Measurements from ENCODE around the gene SUFU.

SUFU gene

DNA sequence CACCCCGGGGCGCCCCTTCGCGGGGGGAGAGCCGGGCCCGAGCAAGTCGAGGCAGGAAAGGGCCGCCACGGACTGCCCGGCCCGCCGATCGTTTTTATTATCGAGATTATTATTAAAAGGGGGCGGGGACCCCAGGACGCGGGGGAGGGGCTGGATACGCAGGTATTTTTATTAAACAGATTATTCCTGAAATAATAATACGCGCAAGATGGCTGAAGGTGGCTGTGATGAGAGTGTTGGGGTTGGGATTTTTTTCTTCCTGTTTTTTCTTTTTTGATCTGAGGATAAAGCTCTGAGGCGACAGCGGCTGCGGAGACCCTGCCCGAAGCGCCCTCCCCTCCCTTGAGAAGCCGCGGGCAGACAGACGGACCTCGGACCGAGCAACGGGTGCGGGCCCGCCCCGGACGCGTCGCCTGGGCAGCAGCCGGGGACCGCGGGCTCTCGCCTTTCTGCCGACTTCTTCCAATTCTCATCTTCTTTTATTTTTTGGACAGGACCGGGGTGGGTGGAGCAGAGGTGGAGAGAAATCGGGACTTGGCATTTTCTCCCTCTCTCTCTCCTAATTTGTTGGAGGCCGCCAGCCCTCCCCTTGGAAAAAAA lies 139.1 kb downstream of the SUFU start:
- DNase-seq = no peak

GRCh38 chr10:102643336-102644065 lies 139.7 kb downstream of the SUFU start:
- DNase-seq = no peak

- no peak for DNase-seq
These were observed 140.4 kb downstream of the SUFU start, which contains the start of gene TRIM8 for GRCh38 chr10:102644066-102644645. Gene TRIM8, plus strand, starts transcription at chr10:102644479. Its CDS starts 139 bp downstream, at chr10:102644618.

DNA sequence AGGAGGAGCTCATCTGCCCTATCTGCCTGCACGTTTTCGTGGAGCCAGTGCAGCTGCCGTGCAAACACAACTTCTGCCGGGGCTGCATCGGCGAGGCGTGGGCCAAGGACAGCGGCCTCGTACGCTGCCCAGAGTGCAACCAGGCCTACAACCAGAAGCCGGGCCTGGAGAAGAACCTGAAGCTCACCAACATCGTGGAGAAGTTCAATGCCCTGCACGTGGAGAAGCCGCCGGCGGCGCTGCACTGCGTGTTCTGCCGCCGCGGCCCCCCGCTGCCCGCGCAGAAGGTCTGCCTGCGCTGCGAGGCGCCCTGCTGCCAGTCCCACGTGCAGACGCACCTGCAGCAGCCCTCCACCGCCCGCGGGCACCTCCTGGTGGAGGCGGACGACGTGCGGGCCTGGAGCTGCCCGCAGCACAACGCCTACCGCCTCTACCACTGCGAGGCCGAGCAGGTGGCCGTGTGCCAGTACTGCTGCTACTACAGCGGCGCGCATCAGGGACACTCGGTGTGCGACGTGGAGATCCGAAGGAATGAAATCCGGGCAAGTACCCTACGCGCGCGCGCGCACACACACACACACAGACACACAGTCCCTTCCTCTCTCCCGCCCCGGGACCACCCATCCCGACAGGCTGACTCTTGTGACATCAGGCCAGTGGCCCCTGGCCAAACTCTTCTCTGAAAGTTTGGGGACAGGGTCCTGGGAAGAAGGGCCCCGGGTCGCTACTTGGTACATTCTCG lies 141.0 kb downstream of the SUFU start:
- DNase-seq = peak; percentile 28

GRCh38 chr10:102645388-102645740 lies 141.6 kb downstream of the SUFU start:
- no peak for DNase-seq

- DNase-seq = no peak
These were observed 142.2 kb downstream of the SUFU start for GRCh38 chr10:102645741-102646609.

DNA sequence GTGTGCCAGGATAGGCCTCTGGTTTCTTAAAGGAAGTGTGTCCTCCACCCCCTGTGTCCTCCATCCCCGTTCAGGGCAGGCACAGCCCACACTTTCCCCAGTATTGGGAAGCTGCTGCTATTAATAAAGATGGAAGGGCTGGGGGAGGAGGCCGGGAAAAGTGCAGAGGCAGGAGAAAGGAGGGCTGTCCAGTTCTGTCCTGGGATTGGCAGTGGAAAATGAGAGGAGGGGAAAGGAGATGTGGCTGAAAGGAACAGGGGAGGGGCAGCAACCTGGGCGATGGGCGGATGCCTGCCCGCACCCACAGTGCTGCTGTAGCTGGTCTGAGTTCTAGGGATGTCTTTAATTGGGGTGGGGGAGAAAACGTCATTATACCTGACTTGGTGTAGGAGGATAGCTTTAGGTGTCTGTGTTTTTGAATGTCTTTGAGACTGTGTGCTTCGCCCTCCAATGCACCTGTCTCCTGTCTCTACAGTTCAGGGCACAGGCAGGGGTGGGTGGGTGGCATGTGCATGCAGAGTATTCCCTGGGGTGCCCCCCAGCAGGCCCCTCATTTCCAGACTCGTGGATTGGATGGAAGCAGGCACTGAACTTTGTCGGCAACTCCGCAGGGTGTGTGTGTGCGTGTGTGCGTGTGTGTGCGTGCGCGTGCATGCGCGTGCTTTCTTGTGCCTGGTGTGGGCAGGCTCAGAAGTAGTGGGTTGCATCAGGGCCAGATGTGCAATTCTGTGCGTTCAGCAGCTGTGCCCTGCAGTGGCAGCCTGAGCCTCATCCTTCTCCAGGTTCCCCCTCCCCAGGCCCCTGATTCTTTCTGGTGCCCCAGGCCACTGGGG lies 143.1 kb downstream of the SUFU start:
- no peak for DNase-seq

- DNase-seq = no peak
These were observed 143.9 kb downstream of the SUFU start for GRCh38 chr10:102647443-102648268.

DNA sequence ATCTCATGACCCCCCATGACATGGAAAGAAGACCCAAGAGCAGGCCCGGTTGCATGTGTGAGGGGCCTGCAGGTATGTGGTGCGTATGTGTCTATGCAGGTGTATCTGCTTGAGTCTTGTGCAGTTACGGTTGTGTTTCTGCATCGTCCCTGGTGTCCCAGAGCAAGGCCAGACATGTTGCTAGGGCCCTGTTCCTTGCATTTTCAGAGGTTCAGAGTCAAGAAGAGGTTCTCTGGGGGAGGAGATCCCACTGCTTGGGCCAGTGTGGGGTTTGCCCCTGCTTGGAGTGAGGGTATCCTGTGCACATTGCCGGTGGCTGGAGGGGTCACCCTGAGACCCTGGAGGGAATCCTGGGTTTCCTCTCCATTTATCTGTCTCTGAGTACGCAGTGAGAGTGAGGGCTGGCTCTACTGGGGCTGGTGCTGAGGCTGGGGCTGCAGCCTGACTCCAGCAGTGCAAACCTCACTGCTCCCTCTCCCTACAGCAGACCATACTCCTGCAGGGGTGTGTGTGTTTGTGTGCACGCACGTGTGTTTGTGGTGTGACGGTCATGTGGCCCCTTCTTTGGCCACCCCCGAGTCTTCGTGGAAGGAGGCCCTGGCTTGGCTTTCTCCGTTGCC lies 144.6 kb downstream of the SUFU start:
- DNase-seq = no peak

- no peak for DNase-seq
These were observed 145.4 kb downstream of the SUFU start for GRCh38 chr10:102648889-102649796.

- DNase-seq = no peak
These were observed 146.3 kb downstream of the SUFU start for GRCh38 chr10:102649797-102650654.

DNA sequence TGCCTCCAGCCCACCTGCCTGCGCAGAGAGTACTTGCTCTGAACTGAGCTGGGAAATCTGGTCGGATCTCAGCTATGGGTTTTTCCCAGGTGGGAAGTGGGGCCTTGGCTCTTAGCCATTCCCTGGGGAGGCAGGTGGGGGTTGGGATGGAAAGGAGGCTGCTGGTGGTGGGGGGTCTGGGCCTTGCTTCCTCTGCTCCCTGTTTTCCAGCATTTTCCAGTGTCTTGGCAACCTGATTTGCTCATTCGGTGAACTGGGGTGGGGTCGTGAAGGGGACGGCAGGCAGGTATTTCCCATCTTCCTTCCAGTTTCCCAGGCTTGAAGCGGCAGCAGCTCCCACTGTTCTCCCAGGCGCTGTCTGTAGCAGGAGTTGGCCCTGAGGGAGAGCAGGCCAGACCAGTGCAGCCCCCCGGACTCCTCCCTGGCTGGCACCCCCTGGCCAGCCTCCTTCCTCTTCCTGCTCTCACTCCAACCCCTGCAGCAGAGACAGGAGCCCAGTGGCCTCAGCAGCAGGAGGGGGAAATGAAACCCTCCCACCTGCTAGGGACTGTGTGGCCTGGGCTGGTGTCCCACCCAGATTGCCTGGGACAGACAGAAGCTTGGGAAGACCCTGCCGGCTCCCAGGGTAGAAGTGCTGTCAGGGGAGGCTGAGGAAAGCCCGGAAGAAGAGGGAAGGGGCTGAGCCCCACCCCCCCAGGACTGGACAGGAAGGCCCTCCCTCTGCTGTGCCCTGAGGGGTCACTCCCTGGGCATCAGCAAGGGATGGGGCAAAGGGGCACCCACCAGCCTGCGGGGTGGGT lies 147.1 kb downstream of the SUFU start:
- DNase-seq = no peak

DNA sequence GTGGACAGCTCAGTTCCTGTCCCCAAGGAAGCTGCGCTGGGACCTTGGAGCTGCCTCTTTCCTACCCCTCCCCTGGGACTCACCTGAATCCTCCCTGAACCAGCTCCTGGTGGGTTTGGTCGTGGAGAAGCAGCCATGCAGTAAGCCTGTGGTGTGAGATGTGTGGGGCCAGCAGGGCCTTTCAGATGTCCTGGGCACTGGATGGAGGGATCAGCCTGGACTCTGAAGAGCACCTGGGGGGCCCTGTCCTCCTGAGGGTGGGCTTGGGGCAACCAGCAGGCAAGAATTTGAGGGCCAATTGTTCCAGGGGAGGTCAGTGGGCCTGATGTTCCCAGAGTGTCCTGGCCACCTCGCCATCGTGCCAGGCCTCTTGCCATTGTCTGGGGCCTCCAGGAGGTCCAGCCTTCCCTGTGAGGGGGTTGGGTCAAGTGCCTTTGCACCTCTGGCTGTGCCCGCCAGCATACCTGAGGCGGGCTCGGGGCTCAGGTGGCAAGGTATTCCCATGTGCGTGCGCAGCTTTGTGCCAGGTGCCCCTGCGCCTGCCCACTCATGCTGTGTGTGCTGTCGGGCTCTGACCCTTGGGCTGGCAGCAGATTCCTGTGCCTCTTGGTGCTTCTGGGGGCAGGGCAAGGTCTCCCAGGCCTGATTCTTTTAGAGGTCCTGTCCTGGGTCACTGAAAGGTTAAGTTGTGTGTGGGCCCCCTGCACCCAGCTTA lies 147.8 kb downstream of the SUFU start:
- no peak for DNase-seq

GRCh38 chr10:102652170-102652916 lies 148.6 kb downstream of the SUFU start:
- no peak for DNase-seq

GRCh38 chr10:102653060-102653459 lies 149.3 kb downstream of the SUFU start:
- DNase-seq = no peak

GRCh38 chr10:102654566-102654965 lies 150.8 kb downstream of the SUFU start:
- no peak for DNase-seq

All from NCI-H2029 treated with DMSO at 0.1 percent for 48 hours (cell line).